ENCODE measurements around the gene REM2.

REM2 gene

GRCh38 chr14:22888662-22889061 lies 5.6 kb downstream of the REM2 start:
- no peak overlapping the region for H3K4me3 ChIP-seq (ENCODE audit: low read depth, low read length)
- no peaks in the 10 kb centered on the region for H3K27me3 ChIP-seq (ENCODE audit: control insufficient read depth, insufficient read depth, low read length)
- no peak overlapping the region for H2AFZ ChIP-seq
- H3K4me1 ChIP-seq = peaks cover 17% of the 10 kb centered on the region
- peaks cover 13% of the 10 kb centered on the region for H3K79me2 ChIP-seq
- H3K9me3 ChIP-seq (ENCODE audit: control insufficient read depth, low read length) = no peaks in the 10 kb centered on the region
- no peak for TF ChIP-seq CTCF (IDR thresholded peaks at IDR 0.05)
- H3K36me3 ChIP-seq (ENCODE audit: control insufficient read depth, insufficient read depth, low read length) = no peaks in the 10 kb centered on the region
- H3K9ac ChIP-seq = no peak overlapping the region
- peak overlapping the region; percentile 95 for H3K4me2 ChIP-seq (ENCODE audit: low read length)
- H3K27ac ChIP-seq = no peak overlapping the region

GRCh38 chr14:22890416-22890815 lies 7.4 kb downstream of the REM2 start:
- Histone ChIP-seq H3K27me3 (ENCODE audit: control insufficient read depth, insufficient read depth, low read length) (no peaks in the 10 kb centered on the region), H3K9ac (no peak overlapping the region), H3K4me1 (peaks cover 11% of the 10 kb centered on the region), H3K4me2 (ENCODE audit: low read length) (no peak overlapping the region), H3K27ac (no peak overlapping the region), H3K79me2 (peaks cover 10% of the 10 kb centered on the region), H3K36me3 (ENCODE audit: control insufficient read depth, insufficient read depth, low read length) (no peaks in the 10 kb centered on the region), H3K9me3 (ENCODE audit: control insufficient read depth, low read length) (no peaks in the 10 kb centered on the region), H3K4me3 (ENCODE audit: low read depth, low read length) (no peak overlapping the region), H2AFZ (no peak overlapping the region)
- TF ChIP-seq CTCF (IDR thresholded peaks at IDR 0.05) = no peak

- Histone ChIP-seq H3K4me2 (ENCODE audit: low read length) (no peak overlapping the region), H3K4me1 (peaks cover 6% of the 10 kb centered on the region), H3K4me3 (ENCODE audit: low read depth, low read length) (no peak overlapping the region), H3K79me2 (peaks cover 6% of the 10 kb centered on the region), H3K36me3 (ENCODE audit: control insufficient read depth, insufficient read depth, low read length) (no peaks in the 10 kb centered on the region), H2AFZ (no peak overlapping the region), H3K27ac (no peak overlapping the region), H3K9me3 (ENCODE audit: control insufficient read depth, low read length) (no peaks in the 10 kb centered on the region), H3K27me3 (ENCODE audit: control insufficient read depth, insufficient read depth, low read length) (no peaks in the 10 kb centered on the region), H3K9ac (no peak overlapping the region)
- TF ChIP-seq CTCF (IDR thresholded peaks at IDR 0.05) = no peak
These were observed 9.5 kb downstream of the REM2 start for GRCh38 chr14:22892488-22892887.

GRCh38 chr14:22893706-22894105 lies 10.7 kb downstream of the REM2 start:
- H3K4me1 ChIP-seq = no peaks in the 10 kb centered on the region
- no peak overlapping the region for H3K9ac ChIP-seq
- H3K36me3 ChIP-seq (ENCODE audit: control insufficient read depth, insufficient read depth, low read length) = no peaks in the 10 kb centered on the region
- no peaks in the 10 kb centered on the region for H3K9me3 ChIP-seq (ENCODE audit: control insufficient read depth, low read length)
- no peaks in the 10 kb centered on the region for H3K27me3 ChIP-seq (ENCODE audit: control insufficient read depth, insufficient read depth, low read length)
- no peak overlapping the region for H3K4me3 ChIP-seq (ENCODE audit: low read depth, low read length)
- no peak overlapping the region for H3K4me2 ChIP-seq (ENCODE audit: low read length)
- H2AFZ ChIP-seq = no peak overlapping the region
- TF ChIP-seq CTCF (IDR thresholded peaks at IDR 0.05) = no peak
- no peaks in the 10 kb centered on the region for H3K79me2 ChIP-seq
- H3K27ac ChIP-seq = no peak overlapping the region

GRCh38 chr14:22895402-22895801 lies 12.4 kb downstream of the REM2 start:
- Histone ChIP-seq H2AFZ (no peak overlapping the region), H3K36me3 (ENCODE audit: control insufficient read depth, insufficient read depth, low read length) (no peaks in the 10 kb centered on the region), H3K4me3 (ENCODE audit: low read depth, low read length) (no peak overlapping the region), H3K4me2 (ENCODE audit: low read length) (no peak overlapping the region), H3K9ac (no peak overlapping the region), H3K4me1 (no peaks in the 10 kb centered on the region), H3K9me3 (ENCODE audit: control insufficient read depth, low read length) (no peaks in the 10 kb centered on the region), H3K27ac (no peak overlapping the region), H3K27me3 (ENCODE audit: control insufficient read depth, insufficient read depth, low read length) (no peaks in the 10 kb centered on the region), H3K79me2 (no peaks in the 10 kb centered on the region)
- TF ChIP-seq CTCF (IDR thresholded peaks at IDR 0.05) = no peak
